ENCODE results near the gene ACTMAP.

ACTMAP gene

GRCh38 chr19:40717880-40718773, 32.1 kb downstream of the ACTMAP start:
- DNase-seq (ENCODE audit: low read depth, low spot score) = no peak
- ChIA-PET POLR2A (interaction anchor here (1.5 kb wide), 2 partner anchors 27 to 80 kb away, joined by 7 to 8 read pairs; partner anchors contain the start of genes EGLN2 and NUMBL), CTCF (no interaction called here)
- H3K4me3 ChIP-seq (ENCODE audit: low read depth, low read length) = peak overlapping the region; percentile 77
- no peak for TF ChIP-seq CTCF (IDR thresholded peaks at IDR 0.05; ENCODE audit: insufficient read depth, low read length, missing control alignments)

- no peak for DNase-seq (ENCODE audit: low read depth, low spot score)
- POLR2A ChIA-PET = interaction anchor here (1.5 to 1.9 kb wide), 4 partner anchors 27 to 81 kb away, joined by 7 to 10 read pairs (median 8); partner anchors contain the start of genes ACTMAP, EGLN2, NUMBL and RAB4B
- CTCF ChIA-PET = interaction anchor here (1.5 kb wide), 1 partner anchor 54 kb away, joined by 6 read pairs; no protein-coding TSS in a partner anchor
- no peak for TF ChIP-seq CTCF (IDR thresholded peaks at IDR 0.05; ENCODE audit: insufficient read depth, low read length, missing control alignments)
- H3K4me3 ChIP-seq (ENCODE audit: low read depth, low read length) = peak overlapping the region; percentile 77
Observed at GRCh38 chr19:40717325-40717879, 32.9 kb downstream of the ACTMAP start.

GRCh38 chr19:40716482-40717324, 33.6 kb downstream of the ACTMAP start, which contains the start of the genes COQ8B and ITPKC:
COQ8B (minus strand) TSS chr19:40716886; CDS start chr19:40714632, 2,254 bp downstream.
ITPKC (plus strand) TSS chr19:40717112; CDS start chr19:40717136, 24 bp downstream.
- CTCF ChIA-PET = interaction anchor here (1.0 to 1.5 kb wide), 2 partner anchors 53 to 90 kb away, joined by 4 to 6 read pairs; no protein-coding TSS in a partner anchor
- TF ChIP-seq CTCF (IDR thresholded peaks at IDR 0.05; ENCODE audit: insufficient read depth, low read length, missing control alignments) = no peak
- peak within 1 kb of the TSS; percentile 77 for H3K4me3 ChIP-seq (ENCODE audit: low read depth, low read length)
- peak; percentile 83 for DNase-seq (ENCODE audit: low read depth, low spot score)
- POLR2A ChIA-PET = interaction anchor here (0.7 to 1.9 kb wide), 6 partner anchors 12 to 82 kb away, joined by 3 to 10 read pairs (median 8); partner anchors contain the start of genes ACTMAP, EGLN2, NUMBL and RAB4B

- CTCF ChIA-PET = interaction anchor here (1.0 to 1.5 kb wide), 2 partner anchors 53 to 91 kb away, joined by 4 to 6 read pairs; no protein-coding TSS in a partner anchor
- POLR2A ChIA-PET = interaction anchor here (0.7 to 1.9 kb wide), 4 partner anchors 12 to 62 kb away, joined by 3 to 10 read pairs (median 6); partner anchors contain the start of genes ACTMAP, RAB4B and SNRPA
- no peak for TF ChIP-seq CTCF (IDR thresholded peaks at IDR 0.05; ENCODE audit: insufficient read depth, low read length, missing control alignments)
- peak overlapping the region; percentile 77 for H3K4me3 ChIP-seq (ENCODE audit: low read depth, low read length)
- no peak for DNase-seq (ENCODE audit: low read depth, low spot score)
Observed at GRCh38 chr19:40716031-40716481, 34.2 kb downstream of the ACTMAP start.

- CTCF ChIA-PET = interaction anchor here (1.2 kb wide), 1 partner anchor 15 kb away, joined by 3 read pairs; no protein-coding TSS in a partner anchor
- H3K4me3 ChIP-seq (ENCODE audit: low read depth, low read length) = peak overlapping the region; percentile 70
- TF ChIP-seq CTCF (IDR thresholded peaks at IDR 0.05; ENCODE audit: insufficient read depth, low read length, missing control alignments) = no peak
- POLR2A ChIA-PET = no interaction called here
- peak; percentile 61 for DNase-seq (ENCODE audit: low read depth, low spot score)
Observed at GRCh38 chr19:40714441-40715299, 35.6 kb downstream of the ACTMAP start.

All from AG04449 (cell line).